K562 (cell line): ENCODE measurements around the gene CAPZA3. TPM values are rescaled to one million over a fixed set of nuclear protein-coding genes. Genes with fewer than 3 reads are reported as not detected.

Experiments
- CBX1 ChIP-seq: sonication (generic); IDR thresholded peaks from 2 replicates; pipeline ENCODE4 v1.6.1; 2016; ENCODE audit warnings: antibody characterized with exemption, low read depth, mild to moderate bottlenecking
- CHD7 ChIP-seq: fragments of 200-600 bp; sonication (generic); IDR thresholded peaks from one replicate; pipeline ENCODE4 v1.6.1; 2012; ENCODE audit warnings: mild to moderate bottlenecking, low read depth, low read length, inconsistent platforms
- E2F1 ChIP-seq: sonication (generic); formaldehyde crosslinking; IDR thresholded peaks from 2 replicates; pipeline ENCODE4 v1.8.1; 2023; ENCODE audit warnings: mild to moderate bottlenecking, missing genetic modification reagents, moderate library complexity
- GABPA ChIP-seq: fragments of 200-800 bp; sonication (Bioruptor generic); conservative IDR thresholded peaks from 2 replicates; pipeline ENCODE4 v1.6.1; 2016; ENCODE audit warnings: low read depth, missing genetic modification characterization, missing compliant biosample characterization
- TAL1 ChIP-seq: fragments of 450-650 bp; IDR thresholded peaks from 2 replicates; pipeline ENCODE4 v1.6.1; 2016; ENCODE audit warnings: mild to moderate bottlenecking
- ZNF589 ChIP-seq: fragments of 200-800 bp; sonication (Bioruptor generic); IDR thresholded peaks from 2 replicates; pipeline ENCODE4 v1.6.1; 2016; ENCODE audit warnings: low read depth, missing genetic modification characterization, missing compliant biosample characterization
- ZNF79 ChIP-seq: fragments of 250-450 bp; sonication (Bioruptor Pico); IDR thresholded peaks from 2 replicates; pipeline ENCODE4 v1.4.0; 2020; ENCODE audit warnings: low read depth, mild to moderate bottlenecking, moderate library complexity
- polyA plus RNA-seq, 8 experiments: library from polyadenylated mRNA; depleted of rRNA in 4 of 8; stranded (reverse) in 5 of 8; unstranded in 3 of 8; fragments of >200 nt; fragmentation: Nextera tagmentation in 2 of 8; fragmentation: Illumina TruSeq in 1 of 8; extraction: Ambion mirVana in 2 of 8; extraction: Trizol in 1 of 8; gene quantifications; 2 replicates each; pipeline versions ENCODE4 v1.2.1 to v1.2.3, GENCODE V29; 2011 to 2014; ENCODE audit warnings: inconsistent platforms in 1 of 8, missing spikeins in 1 of 8
- total RNA-seq, 7 experiments: library from RNA; depleted of rRNA in 6 of 7; stranded (reverse); fragments of >200 nt in 6 of 7; fragmentation: Illumina TruSeq in 2 of 7; extraction: Trizol in 2 of 7; gene quantifications; 2 replicates each; pipeline versions ENCODE4 v1.2.1 to v1.2.3, GENCODE V29; 2011 to 2021; ENCODE audit warnings: low replicate concordance in 1 of 7
- TF ChIP-seq, protein P1 (sequence below): sonication (generic); formaldehyde crosslinking; IDR thresholded peaks from 2 replicates; pipeline ENCODE4 v1.9.0; 2022; ENCODE audit warnings: mild to moderate bottlenecking, missing genetic modification reagents
- TF ChIP-seq, protein P2 (sequence below): sonication (generic); formaldehyde crosslinking; IDR thresholded peaks from 2 replicates; pipeline ENCODE4 v1.8.0; 2022; ENCODE audit warnings: missing genetic modification reagents, mild to moderate bottlenecking, borderline replicate concordance

CAPZA3 gene
- total and polyA plus RNA-seq, 9 of the 15 experiments (the other 6 are each of a cell fraction or from before 2014, with no cell fraction given), result not detected

- TF ChIP-seq CHD7 (no peak), E2F1 (CRISPR knock-in tag) (no peak), GABPA (tag) (no peak), ZNF589 (CRISPR knock-in tag) (no peak), CBX1 (no peak), TAL1 (no peak), ZNF79 (CRISPR knock-in tag) (no peak)
- TF ChIP-seq, protein P1, sequence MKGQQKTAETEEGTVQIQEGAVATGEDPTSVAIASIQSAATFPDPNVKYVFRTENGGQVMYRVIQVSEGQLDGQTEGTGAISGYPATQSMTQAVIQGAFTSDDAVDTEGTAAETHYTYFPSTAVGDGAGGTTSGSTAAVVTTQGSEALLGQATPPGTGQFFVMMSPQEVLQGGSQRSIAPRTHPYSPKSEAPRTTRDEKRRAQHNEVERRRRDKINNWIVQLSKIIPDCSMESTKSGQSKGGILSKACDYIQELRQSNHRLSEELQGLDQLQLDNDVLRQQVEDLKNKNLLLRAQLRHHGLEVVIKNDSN (CRISPR knock-in tag), result no peak
- TF ChIP-seq, protein P2, sequence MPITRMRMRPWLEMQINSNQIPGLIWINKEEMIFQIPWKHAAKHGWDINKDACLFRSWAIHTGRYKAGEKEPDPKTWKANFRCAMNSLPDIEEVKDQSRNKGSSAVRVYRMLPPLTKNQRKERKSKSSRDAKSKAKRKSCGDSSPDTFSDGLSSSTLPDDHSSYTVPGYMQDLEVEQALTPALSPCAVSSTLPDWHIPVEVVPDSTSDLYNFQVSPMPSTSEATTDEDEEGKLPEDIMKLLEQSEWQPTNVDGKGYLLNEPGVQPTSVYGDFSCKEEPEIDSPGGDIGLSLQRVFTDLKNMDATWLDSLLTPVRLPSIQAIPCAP (CRISPR knock-in tag), result no peak
These were observed 17.4 kb downstream of the CAPZA3 start (continued) for GRCh38 chr12:18755341-18755740.
